HG03108 (cell line): ENCODE measurements around the gene VDAC1.

Source experiments
- ATAC-seq: cut with Tn5 transposase; IDR thresholded peaks from one replicate; pipeline ENCODE4 v1.9.1; 2021; ENCODE audit warnings: moderate library complexity; ENCODE audit not compliant: unreplicated experiment

Gene VDAC1

DNA sequence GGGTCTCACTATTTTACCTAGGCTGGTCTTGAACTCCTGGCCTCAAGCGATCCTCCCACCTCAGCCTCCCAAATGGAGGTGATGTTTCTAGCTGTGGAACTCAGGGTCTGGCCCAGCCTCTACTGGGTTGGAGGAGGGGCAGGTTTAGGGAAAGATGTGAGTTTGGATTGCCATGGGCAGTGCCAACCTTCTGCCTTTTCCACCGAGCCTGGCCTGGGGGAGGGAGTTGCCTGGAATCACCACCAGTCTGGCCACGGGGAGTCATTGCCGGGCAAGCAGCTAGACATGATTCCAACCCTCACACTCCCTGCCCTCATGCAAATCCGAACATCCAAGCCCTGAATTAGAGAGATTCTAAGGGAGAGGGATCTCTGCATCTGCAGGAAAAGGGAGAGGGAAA, 21.0 kb upstream of the VDAC1 start:
- ATAC-seq: no peak

DNA sequence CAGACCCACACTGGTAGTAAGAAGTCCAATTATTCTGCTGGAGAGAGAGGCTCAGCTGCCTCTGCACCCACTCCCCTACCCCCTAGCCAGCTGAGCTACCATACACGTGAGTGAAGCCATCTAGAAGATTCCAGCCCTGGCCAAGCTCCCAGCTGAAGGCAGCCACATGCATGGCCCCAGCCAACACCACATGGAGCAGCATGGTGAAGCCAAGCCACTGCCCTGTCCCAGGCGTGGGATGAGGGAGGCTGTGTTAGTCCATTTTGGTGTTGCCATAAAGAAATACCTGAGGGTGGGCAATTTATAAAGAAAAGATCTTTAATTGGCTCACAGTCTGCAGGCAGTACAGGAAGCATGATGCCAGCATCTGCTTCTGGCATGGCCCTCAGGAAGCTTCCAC, 20.0 kb upstream of the VDAC1 start:
- no peak for ATAC-seq

DNA sequence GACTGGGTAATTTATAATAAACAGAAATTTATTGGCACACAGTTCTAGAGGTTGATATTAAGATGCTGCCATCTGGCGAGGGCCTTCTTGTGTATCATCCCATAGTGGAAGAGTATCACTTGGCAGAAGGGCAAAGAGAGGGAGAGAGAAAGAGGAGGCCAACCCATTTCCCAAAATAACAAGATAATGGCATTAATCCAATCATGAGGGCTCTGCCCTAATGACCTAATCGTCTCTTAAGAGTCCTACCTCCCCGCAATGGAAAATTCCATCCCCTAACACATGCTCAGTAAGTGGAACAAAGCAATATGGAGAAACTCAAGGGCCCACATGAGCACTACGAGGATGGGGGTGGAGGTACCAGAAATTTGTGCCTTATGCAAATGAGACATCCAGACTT, 17.6 kb upstream of the VDAC1 start:
- no peak for ATAC-seq

DNA sequence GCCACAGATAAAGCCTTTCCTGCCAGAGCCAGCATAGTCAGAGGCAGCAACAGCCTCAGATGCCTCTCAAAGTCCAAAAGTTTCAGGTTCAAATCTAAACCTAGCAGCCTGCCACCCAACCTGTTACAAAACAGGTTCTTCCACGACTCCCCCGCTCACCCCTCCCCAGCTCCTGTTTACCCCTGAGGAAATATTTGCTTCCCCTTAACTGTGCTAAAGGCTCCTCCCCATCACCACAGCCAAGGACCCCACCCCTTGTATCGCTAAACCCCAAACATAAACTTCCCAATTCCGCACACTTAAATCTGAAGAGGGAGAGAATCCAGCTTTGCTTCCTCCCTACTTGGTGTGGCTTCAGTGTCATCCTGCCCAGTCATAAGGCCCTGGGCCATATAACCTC, 15.4 kb upstream of the VDAC1 start:
- ATAC-seq: no peak

DNA sequence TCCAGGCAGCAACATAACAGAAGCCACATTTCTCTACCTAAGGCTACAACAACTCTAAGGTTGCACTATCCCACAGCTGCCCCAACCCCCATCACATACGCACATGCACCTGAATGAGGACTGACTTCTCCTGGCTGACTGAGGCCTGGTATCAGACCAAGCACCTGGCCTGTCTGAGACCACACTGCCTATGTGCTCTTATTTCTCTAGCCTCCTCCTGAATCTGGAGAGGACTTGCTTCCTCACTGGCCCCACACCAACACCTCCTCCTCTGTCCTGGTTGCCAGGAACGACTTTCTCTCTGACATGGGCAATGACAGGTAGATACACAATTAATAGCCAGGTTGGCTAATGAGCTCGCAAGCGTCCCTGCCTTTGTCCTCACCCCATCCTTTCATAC, 14.9 kb upstream of the VDAC1 start:
- no peak for ATAC-seq

DNA sequence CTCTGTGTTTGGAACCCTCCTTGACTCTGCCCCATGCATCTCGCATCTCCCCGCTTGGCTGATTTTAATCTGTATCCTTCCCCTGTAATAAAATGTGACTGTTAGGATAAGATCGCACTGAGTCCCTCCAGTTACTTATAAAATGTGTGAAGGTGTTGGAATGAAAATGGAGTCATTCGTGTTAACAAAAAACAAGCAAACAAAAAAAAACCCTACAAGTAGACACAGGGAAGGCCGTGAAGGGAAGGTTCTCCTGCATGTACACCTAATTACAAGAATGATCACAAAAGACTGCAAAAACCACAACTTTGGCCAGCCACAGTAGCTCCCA, 14.2 kb upstream of the VDAC1 start:
- no peak for ATAC-seq

DNA sequence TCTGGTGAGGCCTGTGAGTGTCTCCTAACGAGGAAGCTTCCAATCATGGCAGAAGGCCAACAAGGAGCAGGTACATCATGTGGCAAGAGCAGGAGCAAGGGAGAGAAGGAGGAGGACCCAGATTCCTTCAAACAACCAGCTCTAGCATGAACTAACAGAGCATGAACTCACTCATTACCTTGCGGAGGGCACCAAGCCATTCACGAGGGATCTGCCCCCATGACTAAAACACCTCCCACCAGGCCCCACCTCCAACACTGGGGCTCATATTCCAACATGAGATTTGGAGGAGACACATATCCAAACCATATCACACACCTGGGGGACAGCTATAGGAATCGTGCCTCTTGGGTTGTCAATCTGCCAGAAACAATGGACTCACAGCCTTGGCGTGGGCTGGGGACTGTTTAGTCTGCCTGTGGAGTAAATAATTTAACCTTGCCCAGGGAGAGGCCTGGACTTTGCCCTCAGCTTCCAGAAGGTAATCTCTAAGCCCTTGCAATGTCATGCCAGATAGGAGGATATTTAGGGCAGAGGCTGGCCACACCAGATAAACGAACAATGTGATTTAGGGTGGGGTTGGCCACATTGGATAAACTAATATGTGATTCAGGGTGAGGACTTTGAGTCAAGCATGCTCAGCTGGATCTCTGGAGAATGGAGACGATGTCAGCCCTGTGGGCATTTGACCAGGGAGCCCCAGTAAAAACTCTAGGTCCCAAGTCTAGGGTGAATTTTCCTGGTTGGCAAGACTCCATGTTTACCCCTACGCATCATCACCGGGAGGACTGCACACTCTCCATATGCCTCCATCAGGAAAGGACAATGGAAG, 13.6 kb upstream of the VDAC1 start:
- no peak for ATAC-seq

DNA sequence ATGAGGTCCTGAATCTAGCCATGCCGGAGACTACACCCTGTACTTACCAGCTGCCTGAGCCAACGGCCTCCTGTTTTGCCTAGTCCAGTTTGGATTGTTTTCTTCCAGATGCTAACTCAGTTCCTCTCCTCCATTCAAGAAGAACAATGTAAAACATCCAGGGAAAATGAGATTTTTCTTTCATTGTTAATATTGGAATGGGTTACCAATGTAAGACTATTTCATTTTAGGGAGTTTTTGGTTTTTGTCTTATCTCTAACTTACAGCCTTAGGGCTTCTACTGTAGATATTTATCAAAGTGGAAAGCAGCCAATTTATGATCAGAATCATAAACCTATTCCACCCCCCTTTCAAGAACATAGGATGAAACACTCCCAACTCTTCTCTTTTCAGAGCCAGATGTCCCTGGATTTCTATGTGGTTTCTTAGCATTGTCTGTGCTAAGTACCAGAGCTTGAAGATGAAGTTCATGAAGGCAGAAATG, 3.5 kb upstream of the VDAC1 start:
- ATAC-seq: no peak

DNA sequence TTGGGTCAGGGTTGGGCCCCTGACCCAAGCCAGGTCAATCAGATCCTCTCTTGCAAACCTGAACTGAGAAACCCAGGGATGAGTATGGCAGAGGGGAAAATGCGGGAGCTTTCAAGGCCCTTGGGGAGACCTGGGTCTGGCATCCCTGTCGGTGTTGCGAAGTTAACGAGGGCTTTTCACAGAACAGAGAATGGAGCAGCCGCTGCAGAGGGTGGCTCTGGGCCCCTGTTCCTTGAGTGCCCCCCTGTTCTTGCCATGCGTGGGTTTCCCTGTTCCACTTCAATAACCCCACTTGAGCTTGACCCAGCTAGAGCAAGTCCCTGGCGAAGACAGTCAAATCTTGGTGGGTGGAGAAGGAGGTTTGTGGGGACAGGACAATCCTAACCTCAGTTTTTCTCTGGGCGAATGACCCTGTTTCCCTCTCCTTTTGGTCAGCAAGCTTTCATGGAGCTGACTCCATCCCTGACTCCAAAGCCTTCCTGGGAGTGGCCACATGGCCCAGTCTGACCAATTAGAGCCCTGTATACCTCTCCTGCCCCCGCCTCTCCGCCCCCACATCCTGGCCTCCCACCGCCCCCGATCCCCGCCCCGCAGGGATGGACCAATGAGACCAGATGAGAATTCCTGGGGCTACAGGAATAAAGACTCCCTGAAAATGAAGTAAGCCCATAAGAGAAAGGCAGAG, 2.9 kb upstream of the VDAC1 start:
- no peak for ATAC-seq

DNA sequence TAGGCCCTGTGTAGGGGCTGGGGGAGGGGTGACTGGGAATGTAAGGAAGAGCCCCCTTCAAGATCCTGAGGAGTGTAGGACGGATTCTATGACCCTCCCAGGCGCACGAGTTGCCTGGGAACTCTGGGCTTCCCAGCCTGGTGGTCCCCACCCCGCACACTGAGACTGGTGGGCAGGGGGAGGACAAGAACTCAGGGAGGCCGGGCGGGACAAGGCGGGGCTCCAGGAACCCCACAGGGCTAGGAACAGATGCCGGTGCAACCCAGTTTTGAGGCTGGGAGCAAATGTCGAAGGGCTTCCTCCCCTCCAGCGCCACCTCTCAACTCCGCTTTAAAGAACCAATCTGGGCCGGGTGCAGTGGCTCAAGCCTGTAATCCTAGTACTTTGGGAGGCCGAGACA, 1.3 kb upstream of the VDAC1 start:
- no peak for ATAC-seq

DNA sequence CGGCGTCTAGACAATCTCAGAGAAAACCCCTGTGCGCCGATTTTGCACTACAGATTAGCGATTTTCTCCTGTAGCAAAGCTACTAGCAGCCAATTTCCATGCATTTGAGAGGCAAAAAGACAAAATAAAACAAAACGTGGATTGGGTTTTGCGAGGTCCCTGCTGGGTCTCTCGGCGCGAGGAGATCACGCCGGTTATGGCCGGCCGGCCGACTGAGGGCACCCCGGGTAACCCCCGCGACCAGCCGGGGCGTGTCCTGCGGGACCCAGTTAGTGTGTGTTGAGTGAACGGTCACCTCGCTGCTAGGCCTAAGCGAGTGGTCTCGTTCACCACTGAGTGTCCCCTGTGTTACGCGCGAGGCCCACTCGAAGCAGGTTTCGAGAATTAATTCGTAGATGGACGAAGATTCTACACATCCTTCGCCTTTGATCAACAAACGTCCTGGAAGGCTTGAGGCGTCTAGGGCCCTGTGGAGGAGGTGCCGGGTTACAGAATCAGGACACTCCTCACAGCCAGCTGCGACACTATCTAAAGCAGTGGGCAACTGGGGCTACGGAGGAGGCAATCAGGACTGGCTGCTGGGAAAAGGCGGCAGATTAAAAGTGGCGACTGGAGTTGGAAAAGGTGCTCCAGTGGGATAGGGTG, 764 bp upstream of the VDAC1 start:
- no peak for ATAC-seq

DNA sequence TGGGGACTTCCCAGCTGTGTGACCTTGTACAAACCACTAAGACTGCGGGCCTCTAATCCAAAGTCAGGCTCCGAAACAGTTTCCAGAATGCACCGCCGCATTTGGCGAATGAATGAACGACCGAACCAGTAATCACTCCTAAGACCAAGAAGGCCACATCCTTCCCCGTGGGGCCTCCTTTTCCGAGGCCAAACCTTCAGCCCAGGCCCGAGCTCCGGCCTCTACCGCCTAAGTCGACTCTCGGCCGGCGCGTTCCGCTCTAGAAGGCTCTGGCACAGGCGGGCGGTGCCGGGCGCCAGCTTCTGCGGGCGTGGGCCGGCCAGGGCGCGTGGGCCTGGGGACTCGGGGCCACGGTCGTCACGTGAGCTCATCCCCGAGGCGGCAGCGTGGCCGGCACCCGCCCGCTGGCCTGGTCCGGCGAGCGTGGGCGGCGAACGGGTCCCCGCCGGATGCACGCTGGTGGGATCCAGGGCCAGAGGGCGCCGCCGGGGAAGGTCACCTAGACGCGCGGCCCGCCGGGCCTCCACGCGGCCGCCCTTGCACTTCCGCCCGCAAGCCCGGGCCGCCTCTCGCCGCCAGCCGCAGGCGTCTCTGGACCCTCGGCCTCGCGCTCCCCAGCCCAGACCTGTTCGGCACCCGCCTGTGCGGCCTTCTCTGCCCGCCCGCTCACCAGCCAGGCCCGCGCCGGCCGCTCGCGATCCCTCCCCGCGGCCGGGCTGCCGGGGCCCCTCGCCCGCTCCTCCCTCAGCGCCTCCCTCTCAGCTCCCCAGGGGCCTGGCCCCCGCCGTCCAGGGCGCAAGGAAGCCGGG, 754 bp downstream of the VDAC1 start:
- ATAC-seq: peak; percentile 26

DNA sequence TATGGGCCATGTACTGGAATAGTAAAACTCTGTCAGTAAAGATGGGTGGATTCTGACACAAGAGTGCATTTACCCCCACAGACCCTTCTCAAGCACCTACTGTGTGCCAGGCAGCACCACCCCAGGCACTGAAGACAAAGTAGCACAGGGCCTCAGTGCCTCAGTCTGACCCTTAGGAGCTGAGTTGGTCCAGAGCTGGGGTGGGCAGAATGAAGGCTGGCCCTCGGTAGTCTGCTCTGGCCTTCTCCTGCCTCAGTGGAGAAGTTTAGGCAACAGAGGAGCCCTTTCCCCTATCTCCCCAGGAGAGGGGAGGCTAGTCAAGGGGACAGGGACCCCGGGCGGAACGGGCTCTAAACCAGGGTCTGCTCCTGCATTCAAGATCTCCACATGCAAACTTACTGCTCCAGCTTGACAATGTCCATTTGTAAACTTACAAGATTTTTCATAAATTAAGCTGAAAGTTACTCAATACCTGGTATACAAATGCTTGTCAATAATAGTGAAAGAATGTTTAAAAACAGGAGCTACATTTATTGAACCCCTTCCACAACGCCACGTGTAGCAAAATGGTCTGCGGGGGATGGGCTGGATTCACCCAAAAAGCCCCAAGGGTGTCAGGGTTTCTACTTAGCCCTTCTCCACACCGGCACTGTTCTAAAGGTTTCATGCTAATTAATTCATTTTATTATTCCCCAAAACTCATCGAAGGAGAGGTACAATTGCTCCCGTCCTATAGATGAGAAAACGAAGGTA, 1.5 kb downstream of the VDAC1 start:
- ATAC-seq: no peak

DNA sequence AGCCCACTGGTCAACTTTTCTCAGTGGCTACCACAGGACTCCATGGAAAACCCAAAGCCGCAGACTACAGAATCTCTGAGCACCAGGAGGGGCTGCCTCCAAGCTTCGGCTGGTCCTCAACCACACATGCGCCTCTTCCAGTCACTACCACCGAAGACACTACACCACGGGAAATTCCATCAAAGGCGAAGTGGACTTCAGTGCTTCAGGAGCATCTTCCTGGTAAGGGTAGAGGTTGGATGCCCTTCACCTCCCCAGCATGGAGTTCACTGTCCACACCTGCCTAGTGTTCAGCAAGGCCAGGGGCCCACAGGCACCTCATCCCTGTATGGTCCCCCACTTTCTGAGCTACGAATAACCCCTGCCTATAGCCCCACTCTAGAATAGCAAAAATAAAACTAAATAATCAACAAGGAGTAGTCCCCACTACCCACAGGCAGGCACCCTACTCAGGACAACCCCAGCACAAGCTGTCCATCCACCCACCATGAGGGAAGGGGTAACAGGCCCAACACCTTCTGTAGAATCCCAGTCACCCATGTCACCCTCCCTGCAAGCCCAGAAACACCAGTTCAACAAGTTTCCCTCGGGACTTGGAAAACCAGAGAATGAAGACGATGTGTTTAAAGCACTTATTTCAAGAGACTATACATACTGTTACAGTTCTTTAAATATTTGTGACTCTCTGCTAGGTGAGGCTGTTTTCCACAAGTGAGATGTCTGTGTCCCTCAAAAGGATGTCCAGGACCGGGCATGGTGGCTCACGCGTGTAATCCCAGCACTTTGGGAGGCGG, 2.6 kb downstream of the VDAC1 start:
- ATAC-seq: no peak

DNA sequence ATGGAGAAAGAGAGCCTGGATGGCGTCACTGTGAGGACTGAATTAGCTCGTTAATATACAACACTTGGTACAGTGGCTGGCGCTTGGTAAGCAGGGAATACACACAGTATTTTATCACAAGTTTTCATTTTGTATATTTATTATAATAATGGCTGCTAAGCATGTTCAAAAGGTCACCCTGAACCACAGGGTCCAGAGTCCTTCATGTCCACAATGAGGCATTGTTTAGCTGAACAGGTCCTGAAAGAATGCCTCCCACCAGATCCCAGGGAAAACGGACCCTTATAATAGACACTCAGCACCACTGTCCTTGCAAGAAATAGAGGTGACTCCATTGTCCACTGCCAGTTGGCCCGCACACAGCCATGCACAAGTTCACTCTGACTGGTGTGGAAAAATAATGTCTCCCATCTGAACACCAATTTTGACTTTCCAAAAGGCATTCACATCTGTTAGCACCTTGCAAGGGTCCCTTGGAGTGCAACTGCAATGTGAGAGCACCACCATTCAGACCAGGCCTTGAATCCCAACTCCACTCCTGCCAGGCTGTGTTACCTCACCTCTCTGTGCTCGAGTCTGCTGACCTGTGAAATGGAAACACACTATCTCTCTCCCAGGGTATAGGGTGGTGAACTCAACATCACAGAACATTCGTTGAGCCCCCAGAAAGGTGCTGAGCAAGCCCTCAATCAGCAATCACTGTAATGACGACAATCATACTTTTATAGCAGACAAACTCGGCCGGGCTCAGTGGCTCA, 3.9 kb downstream of the VDAC1 start:
- ATAC-seq: no peak

DNA sequence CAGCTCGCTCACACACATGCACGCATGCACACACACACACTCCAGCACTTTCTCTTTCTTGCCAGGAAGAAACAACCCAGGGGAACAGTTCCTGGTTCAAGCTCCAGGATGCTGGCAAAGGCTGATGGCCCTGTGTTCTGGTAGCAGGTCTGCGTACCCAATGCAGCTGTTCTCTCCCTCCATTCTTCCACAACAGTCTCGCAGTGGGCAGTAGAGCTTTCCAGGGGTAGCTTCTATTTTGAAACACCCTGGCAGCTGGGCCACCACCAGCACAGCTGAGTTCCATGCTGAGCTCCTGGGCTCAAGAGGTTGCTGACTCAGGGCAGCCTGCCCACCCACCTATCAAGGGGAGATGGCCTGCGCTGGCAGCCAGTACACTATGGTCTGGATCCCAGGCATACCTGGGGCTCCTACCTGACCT, 4.7 kb downstream of the VDAC1 start:
- ATAC-seq: no peak

DNA sequence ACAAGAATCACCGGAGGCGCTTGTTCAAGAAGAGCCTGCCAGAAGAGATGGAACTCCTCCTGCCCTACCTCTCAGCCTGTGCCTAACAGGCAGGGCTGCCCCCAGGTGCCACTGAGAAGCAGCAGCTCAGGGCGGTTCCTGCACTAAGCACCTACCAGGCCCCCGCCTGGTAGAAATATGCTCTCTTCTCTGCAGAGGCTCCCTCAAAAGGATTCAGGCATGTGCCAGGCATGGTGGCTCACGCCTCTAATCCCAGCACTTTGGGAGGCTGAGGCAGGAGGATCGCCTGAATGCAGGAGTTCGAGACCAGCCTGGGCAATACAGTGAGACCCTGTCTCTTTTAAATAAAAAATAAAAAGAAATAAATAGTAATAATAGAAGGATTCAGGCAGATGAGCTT, 6.0 kb downstream of the VDAC1 start:
- ATAC-seq: no peak

DNA sequence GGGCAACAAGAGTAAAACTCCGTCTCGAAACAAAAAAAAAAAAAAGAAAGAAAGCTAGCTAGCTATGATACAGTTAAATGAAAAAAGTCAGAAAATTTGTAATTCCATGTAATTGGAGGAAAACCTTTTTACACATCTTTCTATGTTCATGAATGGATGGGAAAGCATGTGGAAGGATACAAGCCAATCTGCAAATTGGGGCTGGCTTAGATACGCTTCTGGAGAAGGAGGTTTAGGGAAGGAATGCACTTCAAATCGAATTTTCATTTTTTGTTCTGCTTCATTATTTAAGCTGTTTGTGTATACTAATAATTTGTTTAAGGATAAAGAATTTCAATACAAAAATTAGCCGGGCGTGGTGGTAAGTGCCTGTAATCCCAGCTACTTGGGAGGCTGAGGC, 6.7 kb downstream of the VDAC1 start:
- ATAC-seq: no peak

DNA sequence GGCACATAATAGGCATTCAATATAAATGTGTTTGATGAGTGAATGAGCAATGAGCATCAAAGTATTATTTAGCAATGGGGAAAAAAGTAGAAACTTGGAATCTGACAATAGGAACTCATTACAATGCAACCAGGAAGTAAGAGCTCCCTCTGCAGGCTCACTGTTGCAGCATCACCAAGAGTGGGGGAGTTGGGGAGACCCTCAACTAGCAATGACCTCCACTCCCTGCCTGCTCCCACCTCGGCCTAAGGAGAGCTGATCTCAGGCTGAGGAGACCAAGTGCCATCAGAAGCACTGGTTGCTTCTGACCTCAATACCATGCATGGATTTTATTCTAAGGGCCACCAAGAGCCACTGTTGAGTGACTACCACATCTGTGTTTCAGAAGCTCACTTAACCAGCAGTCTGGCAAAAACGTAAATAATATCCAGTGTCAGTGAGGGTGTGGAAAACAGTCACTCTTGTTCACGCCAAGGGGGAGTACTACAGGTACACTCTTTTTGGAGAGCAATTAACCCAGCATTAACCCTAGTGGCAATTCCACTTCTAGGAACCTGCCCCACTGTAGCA, 8.0 kb downstream of the VDAC1 start:
- ATAC-seq: no peak
